GM23248 (cell line): ENCODE measurements around the gene TTBK1.

Source experiments
- EZH2 ChIP-seq: fragments of 200-600 bp; sonication (generic); IDR thresholded peaks from 2 replicates; pipeline ENCODE4 v1.6.1; 2018; ENCODE audit warnings: antibody characterized with exemption, mild to moderate bottlenecking; ENCODE audit not compliant: insufficient read depth, poor library complexity, severe bottlenecking
- EZH2phosphoT487 ChIP-seq: fragments of 200-600 bp; sonication (generic); IDR thresholded peaks from 2 replicates; pipeline ENCODE4 v1.6.1; 2018; ENCODE audit warnings: antibody characterized with exemption, moderate library complexity, mild to moderate bottlenecking, low read depth; ENCODE audit not compliant: insufficient read depth

DNA sequence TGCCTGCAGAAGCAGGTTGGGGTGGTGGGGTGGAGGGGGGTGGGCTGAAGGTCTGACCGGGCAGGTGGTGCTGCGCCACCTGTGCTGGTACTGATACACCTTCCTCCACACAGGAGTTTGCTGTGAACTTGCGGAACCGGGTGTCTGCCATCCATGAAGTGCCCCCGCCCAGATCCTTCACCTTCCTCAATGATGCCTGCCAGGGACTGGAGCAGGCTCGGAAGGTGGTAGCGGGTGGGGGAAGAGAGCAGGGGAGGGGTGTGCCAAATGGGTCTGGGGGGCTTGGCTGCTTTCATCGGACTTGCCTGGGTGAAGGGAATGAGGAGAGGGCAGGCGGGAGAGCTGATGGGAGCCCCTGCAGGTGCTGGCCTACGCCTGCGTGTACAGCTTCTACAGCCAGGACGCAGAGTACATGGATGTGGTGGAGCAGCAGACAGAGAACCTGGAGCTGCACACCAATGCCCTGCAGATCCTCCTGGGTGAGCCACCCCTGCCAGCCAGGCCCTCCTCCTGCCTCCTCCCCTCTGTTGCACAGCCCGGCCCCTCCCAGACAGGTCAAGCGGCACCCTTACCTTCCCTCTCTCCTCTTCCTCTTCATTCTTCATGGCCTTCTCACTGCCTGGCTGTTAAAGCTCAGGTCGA, 20.7 kb upstream of the TTBK1 start:
- TF ChIP-seq EZH2 (no peak), EZH2phosphoT487 (no peak)
